Ovary (tissue), 3 donors: Measurements from ENCODE around the gene DGAT2.

Experiments used
- CTCF ChIP-seq, 3 donors: fragments of 450-650 bp in 2 of 3; fragments of 200-600 bp in 1 of 3; IDR thresholded peaks; one replicate each; pipeline versions ENCODE4 v1.5.1 to v1.8.0; 2016 to 2022; ENCODE audit warnings: antibody characterized with exemption in 3 of 3, mild to moderate bottlenecking in 1 of 3
- EP300 ChIP-seq: sonication (generic); formaldehyde crosslinking; IDR thresholded peaks from one replicate; pipeline ENCODE4 v1.6.1; 2017; ENCODE audit warnings: antibody characterized with exemption
- POLR2A ChIP-seq: fragments of 450-650 bp; IDR thresholded peaks from one replicate; pipeline ENCODE4 v1.6.1; 2017; ENCODE audit warnings: antibody characterized with exemption, mild to moderate bottlenecking, moderate library complexity
- donor health status: DM: no; HTN: no; CAD: no.

GRCh38 chr11:75809991-75810390 lies 41.4 kb downstream of the DGAT2 start:
- TF ChIP-seq CTCF (IDR thresholded peaks at IDR 0.05) (no peak), EP300 (no peak), POLR2A (no peak)
